K562 (cell line): ENCODE data around the gene CLCN5. TPM values are rescaled to one million over a fixed set of nuclear protein-coding genes. Genes with fewer than 3 reads are reported as not detected.

Source experiments
- CHD4 ChIP-seq: fragments of 200-600 bp; sonication (generic); IDR thresholded peaks from 3 replicates; pipeline ENCODE4 v1.6.1; 2012; ENCODE audit warnings: low read depth, mild to moderate bottlenecking, mixed read lengths, low read length, inconsistent platforms; ENCODE audit not compliant: insufficient read depth, insufficient replicate concordance, poor library complexity, severe bottlenecking
- CTCF ChIP-seq, 3 experiments: IDR thresholded peaks in 2 of 3; conservative IDR thresholded peaks in 1 of 3; 2 replicates each; pipeline ENCODE4 v1.5.1; 2011 to 2012; ENCODE audit warnings: low read length in 3 of 3, mild to moderate bottlenecking in 3 of 3, control low read depth in 2 of 3, improper control_type of control experiment in 1 of 3, inconsistent platforms in 1 of 3, low read depth in 1 of 3, mixed read lengths in 1 of 3, moderate library complexity in 1 of 3; ENCODE audit not compliant: insufficient read depth in 2 of 3
- FOXM1 ChIP-seq, 2 experiments: fragments of 450-650 bp in 1 of 2; sonication (generic) in 1 of 2; formaldehyde crosslinking in 1 of 2; IDR thresholded peaks; 2 replicates each; pipeline versions ENCODE4 v1.6.1 to v1.9.0; 2017 to 2022; ENCODE audit warnings: low read depth in 2 of 2, mild to moderate bottlenecking in 2 of 2, missing genetic modification reagents in 1 of 2, moderate library complexity in 1 of 2
- JUND ChIP-seq, 2 experiments: IDR thresholded peaks; 2 replicates in 1 of 2; 3 replicates in 1 of 2; pipeline ENCODE4 v1.6.1; 2011; ENCODE audit warnings: borderline replicate concordance in 2 of 2, low read depth in 2 of 2, low read length in 2 of 2, improper control_type of control experiment in 1 of 2, missing biosample characterization in 1 of 2, missing genetic modification characterization in 1 of 2, missing genetic modification reagents in 1 of 2
- POLR2AphosphoS5 ChIP-seq: IDR thresholded peaks from 2 replicates; pipeline ENCODE4 v1.6.1; 2011; ENCODE audit warnings: mild to moderate bottlenecking, low read depth, low read length, moderate library complexity; ENCODE audit not compliant: control insufficient read depth, insufficient read depth
- POLR2G ChIP-seq: fragments of 200-400 bp; formaldehyde crosslinking; IDR thresholded peaks from 2 replicates; pipeline ENCODE4 v1.6.1; 2017; ENCODE audit warnings: low read depth, mild to moderate bottlenecking, antibody characterized with exemption, low read length, moderate library complexity
- SUPT5H ChIP-seq: fragments of 450-650 bp; IDR thresholded peaks from 2 replicates; pipeline ENCODE4 v1.6.1; 2016
- TCF3 ChIP-seq: sonication (generic); formaldehyde crosslinking; IDR thresholded peaks from 2 replicates; pipeline ENCODE4 v1.4.0; 2020; ENCODE audit warnings: mild to moderate bottlenecking, missing genetic modification reagents
- polyA plus RNA-seq, 8 experiments: library from polyadenylated mRNA; depleted of rRNA in 4 of 8; stranded (reverse) in 5 of 8; unstranded in 3 of 8; fragments of >200 nt; fragmentation: Nextera tagmentation in 2 of 8; fragmentation: Illumina TruSeq in 1 of 8; extraction: Ambion mirVana in 2 of 8; extraction: Trizol in 1 of 8; gene quantifications; 2 replicates each; pipeline versions ENCODE4 v1.2.1 to v1.2.3, GENCODE V29; 2011 to 2014; ENCODE audit warnings: inconsistent platforms in 1 of 8, missing spikeins in 1 of 8
- total RNA-seq, 7 experiments: library from RNA; depleted of rRNA in 6 of 7; stranded (reverse); fragments of >200 nt in 6 of 7; fragmentation: Illumina TruSeq in 2 of 7; extraction: Trizol in 2 of 7; gene quantifications; 2 replicates each; pipeline versions ENCODE4 v1.2.1 to v1.2.3, GENCODE V29; 2011 to 2021; ENCODE audit warnings: low replicate concordance in 1 of 7
- TF ChIP-seq, protein P1 (sequence below), 2 experiments: fragments of 150-350 bp in 1 of 2; IDR thresholded peaks; 2 replicates each; pipeline ENCODE4 v1.6.1; 2012 to 2016; ENCODE audit warnings: low read depth in 2 of 2, low read length in 2 of 2, mild to moderate bottlenecking in 1 of 2, moderate library complexity in 1 of 2

The CLCN5 gene
- total and polyA plus RNA-seq, 9 of the 15 experiments (the other 6 are each of a cell fraction or from before 2014, with no cell fraction given) = 0.94 to 11.8 (median 7.1) TPM

GRCh38 chrX:49921109-49921508 lies 1.3 kb upstream of the CLCN5 start (continued):
- TF ChIP-seq, protein P1, sequence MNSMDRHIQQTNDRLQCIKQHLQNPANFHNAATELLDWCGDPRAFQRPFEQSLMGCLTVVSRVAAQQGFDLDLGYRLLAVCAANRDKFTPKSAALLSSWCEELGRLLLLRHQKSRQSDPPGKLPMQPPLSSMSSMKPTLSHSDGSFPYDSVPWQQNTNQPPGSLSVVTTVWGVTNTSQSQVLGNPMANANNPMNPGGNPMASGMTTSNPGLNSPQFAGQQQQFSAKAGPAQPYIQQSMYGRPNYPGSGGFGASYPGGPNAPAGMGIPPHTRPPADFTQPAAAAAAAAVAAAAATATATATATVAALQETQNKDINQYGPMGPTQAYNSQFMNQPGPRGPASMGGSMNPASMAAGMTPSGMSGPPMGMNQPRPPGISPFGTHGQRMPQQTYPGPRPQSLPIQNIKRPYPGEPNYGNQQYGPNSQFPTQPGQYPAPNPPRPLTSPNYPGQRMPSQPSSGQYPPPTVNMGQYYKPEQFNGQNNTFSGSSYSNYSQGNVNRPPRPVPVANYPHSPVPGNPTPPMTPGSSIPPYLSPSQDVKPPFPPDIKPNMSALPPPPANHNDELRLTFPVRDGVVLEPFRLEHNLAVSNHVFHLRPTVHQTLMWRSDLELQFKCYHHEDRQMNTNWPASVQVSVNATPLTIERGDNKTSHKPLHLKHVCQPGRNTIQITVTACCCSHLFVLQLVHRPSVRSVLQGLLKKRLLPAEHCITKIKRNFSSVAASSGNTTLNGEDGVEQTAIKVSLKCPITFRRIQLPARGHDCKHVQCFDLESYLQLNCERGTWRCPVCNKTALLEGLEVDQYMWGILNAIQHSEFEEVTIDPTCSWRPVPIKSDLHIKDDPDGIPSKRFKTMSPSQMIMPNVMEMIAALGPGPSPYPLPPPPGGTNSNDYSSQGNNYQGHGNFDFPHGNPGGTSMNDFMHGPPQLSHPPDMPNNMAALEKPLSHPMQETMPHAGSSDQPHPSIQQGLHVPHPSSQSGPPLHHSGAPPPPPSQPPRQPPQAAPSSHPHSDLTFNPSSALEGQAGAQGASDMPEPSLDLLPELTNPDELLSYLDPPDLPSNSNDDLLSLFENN (IDR thresholded peaks at IDR 0.05; ENCODE audit: low read depth in 2 of 2, low read length in 2 of 2) = peak in 1 of 2 experiments; percentile 56; a peak in 1 of 4 replicates
- TF ChIP-seq POLR2AphosphoS5 = peak; percentile 61
- no peak for TF ChIP-seq CTCF (IDR thresholded peaks at IDR 0.05 in 2 of 3, conservative IDR thresholded peaks at IDR 0.05 in 1 of 3; ENCODE audit: insufficient read depth in 2 of 3, low read depth in 1 of 3, low read length in 3 of 3)
- TF ChIP-seq SUPT5H = no peak
- TF ChIP-seq CHD4 = no peak
- TF ChIP-seq FOXM1 (IDR thresholded peaks at IDR 0.05; ENCODE audit: low read depth) = peak; percentile 33; the same call in 1 of the 2 replicates
- no peak for TF ChIP-seq FOXM1 (CRISPR knock-in tag; IDR thresholded peaks at IDR 0.05; ENCODE audit: low read depth)
- TF ChIP-seq JUND (IDR thresholded peaks at IDR 0.05; ENCODE audit: borderline replicate concordance, low read depth, low read length) = 0 out of 2 replicates have a peak, but pooled peaks have one; percentile 6
- no peak for TF ChIP-seq JUND (tag; IDR thresholded peaks at IDR 0.05; ENCODE audit: borderline replicate concordance, low read depth, low read length)
- TF ChIP-seq TCF3 (CRISPR knock-in tag) = peak; percentile 81
- TF ChIP-seq POLR2G = no peak
